Fibroblast of pulmonary artery (primary cell): ENCODE data around the gene RWDD3.

ENCODE experiments used
- DNase-seq: peaks from one replicate; pipeline ENCODE4 v3.0.0-alpha.2; 2010; ENCODE audit warnings: low read depth
- H3K4me3 ChIP-seq: replicated peaks from 2 replicates; pipeline ENCODE4 v1.5.1; 2011; ENCODE audit warnings: low read depth, mild to moderate bottlenecking, control low read depth, low read length, moderate library complexity
- TF ChIP-seq, protein P1 (sequence below): IDR thresholded peaks from 2 replicates; pipeline ENCODE4 v1.5.1; 2011; ENCODE audit warnings: mild to moderate bottlenecking, control low read depth, low read length, inconsistent platforms; ENCODE audit errors: missing control alignments

Gene RWDD3

DNA sequence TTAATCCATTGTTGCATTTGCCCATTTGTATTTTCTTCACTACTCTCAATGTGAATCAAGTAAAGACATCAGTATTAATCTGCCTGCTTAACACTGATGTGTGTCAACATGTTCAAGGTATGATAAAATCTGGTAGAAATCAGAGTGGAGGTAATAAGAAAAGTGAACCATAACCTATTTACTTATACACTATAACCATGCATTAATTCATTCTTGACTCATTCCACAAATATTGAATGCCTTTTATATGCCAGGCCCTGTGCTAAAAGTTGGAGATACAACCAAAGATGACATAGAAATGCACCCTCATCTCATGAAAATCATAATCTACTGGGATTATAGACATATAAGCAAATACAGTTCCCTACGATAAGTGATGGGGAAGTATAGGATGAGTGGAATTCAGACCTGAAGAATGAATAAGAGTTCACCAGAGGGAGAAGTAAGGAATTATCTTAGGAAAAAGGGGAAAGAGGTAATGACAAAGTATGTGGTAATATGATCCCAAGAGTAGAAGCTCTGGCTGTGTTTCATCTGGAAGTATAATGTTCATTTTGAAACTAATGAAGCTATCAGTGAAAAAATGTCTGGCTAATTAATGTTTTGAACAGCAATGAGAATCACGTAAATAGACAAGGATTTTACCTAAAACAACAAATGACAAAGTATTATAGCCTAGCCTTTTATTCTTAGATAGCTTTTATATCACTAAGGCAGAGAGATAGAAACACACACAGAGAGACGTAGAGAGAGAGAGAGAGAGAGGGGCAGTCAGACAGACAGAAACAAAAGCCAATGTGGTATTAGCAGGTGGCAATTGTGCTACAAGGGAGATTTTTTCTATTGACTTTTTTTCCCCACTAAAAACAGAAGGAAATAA is 7.0 kb upstream of the RWDD3 start:
- TF ChIP-seq, protein P1, sequence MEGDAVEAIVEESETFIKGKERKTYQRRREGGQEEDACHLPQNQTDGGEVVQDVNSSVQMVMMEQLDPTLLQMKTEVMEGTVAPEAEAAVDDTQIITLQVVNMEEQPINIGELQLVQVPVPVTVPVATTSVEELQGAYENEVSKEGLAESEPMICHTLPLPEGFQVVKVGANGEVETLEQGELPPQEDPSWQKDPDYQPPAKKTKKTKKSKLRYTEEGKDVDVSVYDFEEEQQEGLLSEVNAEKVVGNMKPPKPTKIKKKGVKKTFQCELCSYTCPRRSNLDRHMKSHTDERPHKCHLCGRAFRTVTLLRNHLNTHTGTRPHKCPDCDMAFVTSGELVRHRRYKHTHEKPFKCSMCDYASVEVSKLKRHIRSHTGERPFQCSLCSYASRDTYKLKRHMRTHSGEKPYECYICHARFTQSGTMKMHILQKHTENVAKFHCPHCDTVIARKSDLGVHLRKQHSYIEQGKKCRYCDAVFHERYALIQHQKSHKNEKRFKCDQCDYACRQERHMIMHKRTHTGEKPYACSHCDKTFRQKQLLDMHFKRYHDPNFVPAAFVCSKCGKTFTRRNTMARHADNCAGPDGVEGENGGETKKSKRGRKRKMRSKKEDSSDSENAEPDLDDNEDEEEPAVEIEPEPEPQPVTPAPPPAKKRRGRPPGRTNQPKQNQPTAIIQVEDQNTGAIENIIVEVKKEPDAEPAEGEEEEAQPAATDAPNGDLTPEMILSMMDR: no peak
- peak overlapping the region; percentile 11 for H3K4me3 ChIP-seq
- DNase-seq: peak; percentile 34

DNA sequence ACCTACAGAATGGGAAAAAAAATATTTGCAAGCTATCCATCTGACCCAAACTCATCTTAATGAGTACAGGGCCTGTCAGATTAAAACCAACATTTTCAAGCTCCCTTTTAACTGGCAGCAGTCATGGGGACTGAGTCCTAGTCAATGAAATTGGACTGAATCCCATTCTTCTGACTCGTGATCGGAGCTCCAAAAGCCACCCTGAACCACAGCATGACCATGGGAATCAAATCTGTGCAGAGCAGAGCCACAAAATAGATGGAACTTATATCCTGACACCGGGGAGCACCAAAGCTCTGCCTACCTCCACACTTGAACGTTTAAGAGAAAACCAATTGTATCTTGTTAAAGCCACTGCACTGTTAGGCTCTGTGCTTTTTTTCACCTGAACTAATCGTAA is 5.0 kb upstream of the RWDD3 start:
- H3K4me3 ChIP-seq: no peak overlapping the region
- DNase-seq: peak; percentile 48
- TF ChIP-seq, protein P1: no peak

DNA sequence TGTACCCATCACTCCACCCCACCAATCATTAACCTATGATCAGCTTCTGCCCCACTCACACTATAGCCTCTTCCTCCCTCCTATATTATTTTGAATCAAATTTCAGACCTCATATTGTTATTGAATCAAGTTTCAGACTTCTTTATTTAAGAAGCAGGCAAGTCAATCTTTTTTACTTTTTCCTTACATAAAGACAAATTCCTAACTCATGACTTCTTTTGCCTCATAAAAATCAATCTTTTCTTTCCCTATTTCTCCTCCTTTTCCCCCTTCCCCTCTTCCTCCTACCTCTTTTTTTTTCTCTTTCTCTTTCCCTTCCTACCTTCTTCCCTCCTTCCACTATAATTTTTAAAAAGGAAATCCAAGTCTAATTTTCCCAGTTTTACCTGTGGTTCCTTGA is 4.3 kb upstream of the RWDD3 start:
- TF ChIP-seq, protein P1: no peak
- no peak for DNase-seq

DNA sequence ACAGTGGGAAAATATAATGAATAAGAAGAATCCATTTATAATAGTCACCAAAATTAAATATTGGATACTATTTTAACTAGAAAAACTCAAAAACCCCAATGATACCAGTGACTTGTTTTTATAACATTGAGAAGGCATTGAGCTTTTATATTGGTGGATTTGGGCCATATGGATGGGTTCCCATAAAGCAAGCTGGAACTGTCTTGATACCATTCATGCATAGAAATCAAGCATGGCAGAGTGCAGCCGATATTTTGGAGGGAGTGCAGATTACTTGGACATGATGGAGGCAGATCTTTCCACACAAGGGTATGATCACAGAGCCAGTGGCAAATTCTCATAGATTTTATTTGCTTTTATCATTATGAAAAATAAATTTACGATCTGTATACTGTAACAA is 3.8 kb upstream of the RWDD3 start:
- TF ChIP-seq, protein P1: no peak
- no peak for DNase-seq
- H3K4me3 ChIP-seq: no peak overlapping the region

More for the DNA sequence above, 4.3 kb upstream of the RWDD3 start:
- no peak overlapping the region for H3K4me3 ChIP-seq

DNA sequence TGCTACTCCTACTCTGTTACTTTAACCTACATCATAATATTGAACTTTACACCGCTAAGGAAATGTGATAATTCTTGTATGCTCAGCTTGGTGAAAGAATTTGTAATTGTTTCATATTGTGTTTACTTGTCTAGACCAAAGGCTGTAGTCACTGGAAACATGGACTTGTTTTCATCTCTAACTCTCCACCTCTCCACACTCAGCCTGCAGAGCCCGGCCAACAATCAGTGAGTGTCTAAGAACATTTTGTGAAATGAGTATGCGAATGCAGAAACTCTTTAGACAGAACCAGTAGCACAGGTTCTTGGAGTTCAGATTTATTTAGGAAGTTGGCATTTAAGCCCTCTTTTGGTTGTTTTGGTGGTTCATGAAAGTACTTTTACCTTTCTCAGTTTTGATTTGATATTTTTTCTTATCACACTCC is 3.2 kb upstream of the RWDD3 start:
- no peak overlapping the region for H3K4me3 ChIP-seq
- TF ChIP-seq, protein P1: no peak
- DNase-seq: no peak

DNA sequence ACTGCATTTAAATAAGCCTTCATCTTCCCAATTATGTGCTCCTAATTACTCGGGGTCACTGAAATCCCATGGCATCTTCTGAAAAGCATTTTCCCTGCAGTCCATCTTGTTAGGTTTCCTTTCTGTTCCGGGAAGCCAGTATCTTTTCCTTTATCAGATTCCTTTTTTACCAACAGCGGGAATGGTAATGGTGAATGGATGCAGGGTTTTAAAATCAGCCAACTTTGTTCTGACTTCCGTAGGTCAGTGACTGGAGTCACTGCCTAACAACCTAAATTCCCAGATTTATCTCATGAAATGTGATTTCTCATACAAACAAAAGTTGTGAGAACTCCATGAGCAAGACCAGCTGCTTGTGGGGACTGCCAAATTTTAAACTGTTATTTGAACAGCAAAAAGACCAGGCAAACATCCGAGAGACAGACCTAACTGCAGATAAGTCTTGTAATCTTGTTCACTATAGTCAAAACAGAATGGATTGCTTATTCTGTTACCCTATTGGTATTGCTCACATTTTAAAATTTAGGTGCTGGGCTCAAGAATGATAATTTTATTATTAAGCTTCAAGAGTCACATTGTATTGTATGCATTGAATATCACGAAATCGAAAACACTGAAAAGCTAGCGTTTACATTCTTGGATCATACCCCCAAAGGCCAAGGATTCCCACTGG is 1.2 kb upstream of the RWDD3 start:
- H3K4me3 ChIP-seq: peak overlapping the region; percentile 87
- DNase-seq: peak; percentile 63
- TF ChIP-seq, protein P1: no peak

DNA sequence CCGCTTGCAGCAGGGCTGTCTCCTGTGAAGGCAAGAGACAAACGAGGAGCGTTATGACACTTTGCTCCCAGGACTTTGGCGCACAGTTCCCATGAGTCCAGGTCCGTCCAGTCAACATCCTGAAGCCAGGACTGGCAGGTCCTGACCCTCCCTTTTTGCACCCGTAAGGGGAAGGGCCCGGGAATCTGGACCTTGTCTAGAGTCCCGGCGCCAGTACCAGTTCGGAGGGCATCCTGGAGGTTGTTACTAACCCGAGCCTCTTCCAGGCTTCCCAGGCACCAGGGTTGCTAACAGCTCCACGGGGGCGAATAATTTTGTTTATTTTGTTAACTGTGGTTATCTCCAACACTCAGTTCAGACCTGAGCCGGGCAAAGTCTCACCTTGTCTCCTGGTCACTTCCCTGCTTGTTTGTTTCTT is 682 bp upstream of the RWDD3 start:
- peak overlapping the region; percentile 87 for H3K4me3 ChIP-seq
- peak; percentile 34 for DNase-seq
- TF ChIP-seq, protein P1: no peak
